Measurements from ENCODE around the gene HTR2A. TPM values are rescaled to one million over a fixed set of nuclear protein-coding genes. Genes with fewer than 3 reads are reported as not detected.
A peak's percentile ranks its signal among the peaks of the same experiment; 100 is the strongest.

Gene HTR2A
- total and polyA plus RNA-seq, 2 donors (not counting 3 experiments of a cell fraction or from before 2014, with no cell fraction given): not detected

DNA sequence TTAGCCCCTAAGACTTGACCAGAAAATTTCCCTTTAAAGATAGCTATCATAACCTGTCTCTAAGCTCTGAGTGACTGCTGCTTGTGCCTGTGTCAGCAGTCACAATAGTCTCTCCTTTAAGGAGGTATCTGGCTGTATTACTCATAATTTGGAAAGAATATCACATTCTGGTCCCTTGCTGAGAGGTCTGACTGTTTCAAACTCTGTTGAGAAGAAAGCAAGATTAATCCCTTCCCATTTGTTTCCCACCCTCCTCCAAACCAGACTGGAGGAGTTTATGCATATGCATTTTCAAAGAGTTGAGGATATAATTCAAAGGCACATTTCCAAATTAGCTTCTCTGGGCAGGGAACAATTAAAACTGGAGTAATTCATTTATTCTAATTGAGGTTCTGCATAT lies 2.3 kb downstream of the HTR2A start:
- Histone ChIP-seq H3K27me3 (ENCODE audit: control insufficient read depth in 2 of 2, insufficient read depth in 2 of 2, low read length in 2 of 2) (peaks cover 4 to 15% of the 10 kb centered on the region in 2 experiments), H3K36me3 (ENCODE audit: control insufficient read depth in 2 of 2, extremely low read depth in 1 of 2, insufficient read depth in 2 of 2, low read length in 2 of 2) (no peaks in the 10 kb centered on the region), H3K9me3 (replicated peaks; ENCODE audit: control insufficient read depth, insufficient read depth, low read length) (no peaks in the 10 kb centered on the region), H3K4me2 (ENCODE audit: insufficient read depth, low read length) (no peak overlapping the region), H4K20me1 (replicated peaks; ENCODE audit: control insufficient read depth, extremely low read depth, insufficient read depth, low read length) (no peaks in the 10 kb centered on the region), H3K9ac (replicated peaks; ENCODE audit: extremely low read depth, insufficient read depth, low read length) (no peak overlapping the region), H2AFZ (ENCODE audit: low read depth, low read length) (peak overlapping the region; percentile 3), H3K4me1 (ENCODE audit: control insufficient read depth, extremely low read depth, insufficient read depth, low read length) (no peaks in the 10 kb centered on the region), H3K9me1 (replicated peaks; ENCODE audit: control insufficient read depth, extremely low read depth, insufficient read depth, low read length) (no peaks in the 10 kb centered on the region), H3K4me3 (replicated peaks in 1 of 3; ENCODE audit: insufficient read depth in 1 of 3, low read depth in 1 of 3, low read length in 3 of 3) (no peak overlapping the region), H3K27ac (ENCODE audit: insufficient read depth, low read depth, low read length) (no peak overlapping the region), H3K79me2 (ENCODE audit: control insufficient read depth, insufficient read depth, low read length) (no peaks in the 10 kb centered on the region)
- intact Hi-C loops (cut with micrococcal nuclease): loop anchor here (1.0 kb wide), 1 partner anchor 1875 kb away; no protein-coding TSS in a partner anchor
- DNase-seq (ENCODE audit: low read depth, low spot score): no peak
- TF ChIP-seq POLR2AphosphoS5 (IDR thresholded peaks at IDR 0.05; ENCODE audit: insufficient read depth, low read depth, low read length) (no peak), MYC (IDR thresholded peaks at IDR 0.05; ENCODE audit: low read depth, low read length) (no peak), POLR2A (IDR thresholded peaks at IDR 0.05; ENCODE audit: low read depth, low read length) (no peak), EZH2 (IDR thresholded peaks at IDR 0.05; ENCODE audit: borderline replicate concordance, low read depth, low read length, severe bottlenecking) (no peak), GATA2 (IDR thresholded peaks at IDR 0.05; ENCODE audit: insufficient read depth, insufficient read length, low read depth, low read length) (no peak), FOS (IDR thresholded peaks at IDR 0.05; ENCODE audit: borderline replicate concordance, insufficient read depth, low read length) (no peak), JUN (IDR thresholded peaks at IDR 0.05; ENCODE audit: borderline replicate concordance, insufficient read depth, insufficient read length, low read depth) (no peak)
- TF ChIP-seq, protein P1, sequence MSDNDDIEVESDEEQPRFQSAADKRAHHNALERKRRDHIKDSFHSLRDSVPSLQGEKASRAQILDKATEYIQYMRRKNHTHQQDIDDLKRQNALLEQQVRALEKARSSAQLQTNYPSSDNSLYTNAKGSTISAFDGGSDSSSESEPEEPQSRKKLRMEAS (IDR thresholded peaks at IDR 0.05; ENCODE audit: insufficient read depth, insufficient read length): no peak
- TF ChIP-seq, protein P2, sequence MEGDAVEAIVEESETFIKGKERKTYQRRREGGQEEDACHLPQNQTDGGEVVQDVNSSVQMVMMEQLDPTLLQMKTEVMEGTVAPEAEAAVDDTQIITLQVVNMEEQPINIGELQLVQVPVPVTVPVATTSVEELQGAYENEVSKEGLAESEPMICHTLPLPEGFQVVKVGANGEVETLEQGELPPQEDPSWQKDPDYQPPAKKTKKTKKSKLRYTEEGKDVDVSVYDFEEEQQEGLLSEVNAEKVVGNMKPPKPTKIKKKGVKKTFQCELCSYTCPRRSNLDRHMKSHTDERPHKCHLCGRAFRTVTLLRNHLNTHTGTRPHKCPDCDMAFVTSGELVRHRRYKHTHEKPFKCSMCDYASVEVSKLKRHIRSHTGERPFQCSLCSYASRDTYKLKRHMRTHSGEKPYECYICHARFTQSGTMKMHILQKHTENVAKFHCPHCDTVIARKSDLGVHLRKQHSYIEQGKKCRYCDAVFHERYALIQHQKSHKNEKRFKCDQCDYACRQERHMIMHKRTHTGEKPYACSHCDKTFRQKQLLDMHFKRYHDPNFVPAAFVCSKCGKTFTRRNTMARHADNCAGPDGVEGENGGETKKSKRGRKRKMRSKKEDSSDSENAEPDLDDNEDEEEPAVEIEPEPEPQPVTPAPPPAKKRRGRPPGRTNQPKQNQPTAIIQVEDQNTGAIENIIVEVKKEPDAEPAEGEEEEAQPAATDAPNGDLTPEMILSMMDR (IDR thresholded peaks at IDR 0.05; ENCODE audit: extremely low read depth in 1 of 2, insufficient read depth in 1 of 2, low read depth in 1 of 2, low read length in 2 of 2): no peak
- no peak for FAIRE-seq
- ChIA-PET CTCF (interaction anchor here (0.6 to 2.4 kb wide), 15 partner anchors 8 to 1875 kb away, joined by 3 to 11 read pairs (median 6); no protein-coding TSS in a partner anchor), POLR2A (no interaction called here)
- dilution Hi-C loops (cut with MboI; ENCODE audit: extremely low pct_ligation_motif_present, low sequenced_read_pairs): no loop called here
- BruUV-seq (replicated peaks): no TSS peak
